Breast epithelium (tissue), 3 donors: ENCODE data around the gene RRP9.

ENCODE experiments used
- CTCF ChIP-seq, 3 donors: fragments of 450-650 bp; IDR thresholded peaks; one replicate each; pipeline ENCODE4 v1.5.1; 2016 to 2017; ENCODE audit warnings: antibody characterized with exemption in 3 of 3, mild to moderate bottlenecking in 3 of 3, moderate library complexity in 3 of 3
- POLR2A ChIP-seq: fragments of 450-650 bp; IDR thresholded peaks from one replicate; pipeline ENCODE4 v1.6.1; 2016; ENCODE audit warnings: antibody characterized with exemption, mild to moderate bottlenecking, moderate library complexity

- no peak for TF ChIP-seq CTCF (IDR thresholded peaks at IDR 0.05)
- no peak for TF ChIP-seq POLR2A
Measured at GRCh38 chr3:51934991-51935885, 6.5 kb downstream of the RRP9 start.
